H9 (cell line): Measurements from ENCODE around the gene NINJ1. TPM values are rescaled to one million over a fixed set of nuclear protein-coding genes. Genes with fewer than 3 reads are reported as not detected.

Experiments
- DNase-seq: peaks from one replicate; pipeline ENCODE4 v3.0.0-alpha.2; 2017
- H2AFZ ChIP-seq: one replicate; pipeline ENCODE4 v1.6.1; 2013; ENCODE audit warnings: mild to moderate bottlenecking, low read length, control low read depth, moderate library complexity
- H2AK5ac ChIP-seq: 2 replicates; pipeline ENCODE4 v1.6.1; 2013; ENCODE audit warnings: low read length, control low read depth, mixed read lengths; ENCODE audit not compliant: insufficient read length
- H2BK120ac ChIP-seq: one replicate; pipeline ENCODE4 v1.6.1; 2013; ENCODE audit warnings: low read depth, mild to moderate bottlenecking, low read length, control low read depth, inconsistent platforms; ENCODE audit not compliant: poor library complexity, severe bottlenecking
- H2BK12ac ChIP-seq: 2 replicates; pipeline ENCODE4 v1.6.1; 2013; ENCODE audit warnings: low read length, control low read depth, mixed read lengths, low read depth; ENCODE audit not compliant: insufficient read length
- H2BK15ac ChIP-seq: 2 replicates; pipeline ENCODE4 v1.6.1; 2013; ENCODE audit warnings: low read depth, low read length, control low read depth
- H2BK20ac ChIP-seq: one replicate; pipeline ENCODE4 v1.6.1; 2013; ENCODE audit warnings: low read depth, mild to moderate bottlenecking, low read length, control low read depth, inconsistent platforms; ENCODE audit not compliant: poor library complexity, severe bottlenecking
- H2BK5ac ChIP-seq: 2 replicates; pipeline ENCODE4 v1.6.1; 2013; ENCODE audit warnings: low read length, control low read depth, mixed read lengths; ENCODE audit not compliant: insufficient read length
- H3K14ac ChIP-seq: 2 replicates; pipeline ENCODE4 v1.6.1; 2013; ENCODE audit warnings: low read length, control low read depth; ENCODE audit not compliant: insufficient read depth
- H3K18ac ChIP-seq: 2 replicates; pipeline ENCODE4 v1.6.1; 2013; ENCODE audit warnings: low read depth, mild to moderate bottlenecking, mixed read lengths, low read length, control low read depth; ENCODE audit not compliant: insufficient read length
- H3K23ac ChIP-seq: 2 replicates; pipeline ENCODE4 v1.6.1; 2013; ENCODE audit warnings: low read length, control low read depth, mixed read lengths, low read depth; ENCODE audit not compliant: insufficient read length
- H3K23me2 ChIP-seq: 2 replicates; pipeline ENCODE4 v1.6.1; 2013; ENCODE audit warnings: low read depth, mild to moderate bottlenecking, mixed read lengths, low read length, control low read depth; ENCODE audit not compliant: insufficient read length, poor library complexity, severe bottlenecking
- H3K27ac ChIP-seq: 2 replicates; pipeline ENCODE4 v1.5.1; 2013; ENCODE audit warnings: low read length, control low read depth, mixed read lengths, low read depth; ENCODE audit not compliant: insufficient read length
- H3K27me3 ChIP-seq: 2 replicates; pipeline ENCODE4 v1.6.1; 2013; ENCODE audit warnings: low read length, control low read depth, inconsistent platforms; ENCODE audit not compliant: insufficient read depth
- H3K4ac ChIP-seq: 2 replicates; pipeline ENCODE4 v1.6.1; 2013; ENCODE audit warnings: low read depth, mild to moderate bottlenecking, control low read depth, inconsistent platforms, low read length, moderate library complexity
- H3K4me1 ChIP-seq: 2 replicates; pipeline ENCODE4 v1.6.1; 2013; ENCODE audit warnings: low read length, control low read depth, inconsistent platforms; ENCODE audit not compliant: insufficient read depth
- H3K4me2 ChIP-seq: 2 replicates; pipeline ENCODE4 v1.6.1; 2013; ENCODE audit warnings: low read length, control low read depth, mixed read lengths; ENCODE audit not compliant: insufficient read length, insufficient read depth
- H3K56ac ChIP-seq: 2 replicates; pipeline ENCODE4 v1.6.1; 2013; ENCODE audit warnings: low read depth, mild to moderate bottlenecking, mixed read lengths, low read length, control low read depth; ENCODE audit not compliant: insufficient read length
- H3K79me1 ChIP-seq: 2 replicates; pipeline ENCODE4 v1.6.1; 2013; ENCODE audit warnings: low read depth, mild to moderate bottlenecking, moderate library complexity, low read length, control low read depth, inconsistent platforms; ENCODE audit not compliant: insufficient read depth, poor library complexity, severe bottlenecking
- H3K79me2 ChIP-seq: 2 replicates; pipeline ENCODE4 v1.6.1; 2013; ENCODE audit warnings: low read length, control low read depth, inconsistent platforms; ENCODE audit not compliant: insufficient read depth
- H3K9ac ChIP-seq: 2 replicates; pipeline ENCODE4 v1.6.1; 2013; ENCODE audit warnings: low read length, control low read depth, mixed read lengths; ENCODE audit not compliant: insufficient read length; ENCODE audit errors: extremely low read depth
- H3K9me3 ChIP-seq: one replicate; pipeline ENCODE4 v1.6.1; 2013; ENCODE audit warnings: low read depth, low read length, inconsistent platforms; ENCODE audit not compliant: control insufficient read depth
- H3T11ph ChIP-seq: one replicate; pipeline ENCODE4 v1.6.1; 2013; ENCODE audit warnings: mild to moderate bottlenecking, low read length, control low read depth, inconsistent platforms
- H4K20me1 ChIP-seq: one replicate; pipeline ENCODE4 v1.6.1; 2013; ENCODE audit not compliant: control insufficient read depth, insufficient read length, insufficient read depth
- H4K5ac ChIP-seq: 2 replicates; pipeline ENCODE4 v1.6.1; 2013; ENCODE audit warnings: low read depth, mild to moderate bottlenecking, mixed read lengths, low read length, control low read depth; ENCODE audit not compliant: insufficient read length
- H4K8ac ChIP-seq: replicated peaks from 2 replicates; pipeline ENCODE4 v1.6.1; 2013; ENCODE audit warnings: low read length, control low read depth, mixed read lengths, low read depth; ENCODE audit not compliant: insufficient read length
- H4K91ac ChIP-seq: 2 replicates; pipeline ENCODE4 v1.6.1; 2013; ENCODE audit warnings: low read depth, mild to moderate bottlenecking, moderate library complexity, mixed read lengths, low read length, control low read depth; ENCODE audit not compliant: insufficient read length
- H3K27ac Mint-ChIP-seq, 3 experiments: 2 replicates in 2 of 3; 3 replicates in 1 of 3; pipeline ENCODE4 v1.8.0; 2020 to 2021; ENCODE audit warnings: mixed read lengths in 3 of 3, mild to moderate bottlenecking in 1 of 3, moderate library complexity in 1 of 3
- H3K27me3 Mint-ChIP-seq: 2 replicates; pipeline ENCODE4 v1.8.0; 2021; ENCODE audit warnings: low read depth, mild to moderate bottlenecking, moderate library complexity, mixed read lengths
- H3K36me3 Mint-ChIP-seq, 3 experiments: 2 replicates in 2 of 3; 3 replicates in 1 of 3; pipeline ENCODE4 v1.8.0; 2020 to 2021; ENCODE audit warnings: low read depth in 3 of 3, mixed read lengths in 3 of 3; ENCODE audit not compliant: insufficient read depth in 1 of 3
- H3K4me1 Mint-ChIP-seq, 2 experiments: 2 replicates each; pipeline ENCODE4 v1.8.0; 2020; ENCODE audit warnings: mixed read lengths in 2 of 2
- H3K4me3 Mint-ChIP-seq, 2 experiments: 2 replicates in 1 of 2; 3 replicates in 1 of 2; pipeline ENCODE4 v1.8.0; 2020 to 2021; ENCODE audit warnings: mild to moderate bottlenecking in 2 of 2, mixed read lengths in 2 of 2, moderate library complexity in 1 of 2
- H3K9me3 Mint-ChIP-seq, 2 experiments: 2 replicates in 1 of 2; 3 replicates in 1 of 2; pipeline ENCODE4 v1.8.0; 2020; ENCODE audit warnings: mild to moderate bottlenecking in 2 of 2, mixed read lengths in 2 of 2, moderate library complexity in 1 of 2
- CTCF ChIP-seq: fragments of 200-600 bp; sonication (generic); conservative IDR thresholded peaks from 3 replicates; pipeline ENCODE4 v1.8.0; 2021; ENCODE audit warnings: antibody characterized with exemption, mild to moderate bottlenecking
- WGBS: extraction: QIAGEN DNeasy Blood & Tissue Kit; methylation state at CpG from one replicate; pipeline ENCODE4 v1.1.7; 2013; ENCODE audit warnings: missing lambda C conversion rate, low lambda C conversion rate, mixed read lengths; ENCODE audit not compliant: insufficient read length; ENCODE audit errors: extremely low coverage; 5-methylcytosine and 5-hydroxymethylcytosine counted together
- total RNA-seq: library from RNA; stranded (reverse); gene quantifications from 2 replicates; pipeline ENCODE4 v1.2.1, GENCODE V29; 2021

Gene NINJ1
- total RNA-seq, 1 experiment from 2014 or later, result 28.9 TPM

DNA sequence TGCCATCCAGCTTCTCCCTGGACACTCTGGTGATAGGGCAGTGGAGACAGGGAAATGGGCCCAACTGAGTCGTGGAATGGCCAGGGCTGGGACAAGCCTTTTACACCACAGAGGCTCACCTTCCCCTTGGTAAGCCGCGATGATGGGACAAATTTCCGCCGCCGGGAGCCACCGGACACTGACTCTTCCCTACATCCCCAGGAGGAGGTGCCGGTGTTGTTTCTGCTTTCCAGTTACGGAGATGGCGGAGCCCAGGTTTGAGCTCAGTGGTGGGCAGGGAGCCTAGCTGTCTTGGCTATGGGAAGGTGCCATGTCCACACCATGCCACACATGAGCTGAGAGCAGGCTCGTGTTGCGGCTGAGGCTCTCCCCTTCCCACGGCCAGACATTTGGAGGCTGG, 30.0 kb upstream of the NINJ1 start:
- H3K27ac ChIP-seq, result no peak overlapping the region
- H2BK5ac ChIP-seq, result no peak overlapping the region
- no peak overlapping the region for H2AK5ac ChIP-seq
- Mint-ChIP-seq H3K36me3 (no peaks in the 10 kb centered on the region), H3K9me3 (no peaks in the 10 kb centered on the region; a peak in 1 of 5 replicates), H3K27me3 (no peaks in the 10 kb centered on the region), H3K4me1 (peaks cover 5 to 8% of the 10 kb centered on the region in 2 experiments), H3K4me3 (no peak overlapping the region), H3K27ac (no peak overlapping the region)
- no peaks in the 10 kb centered on the region for H3K9me3 ChIP-seq
- no peak overlapping the region for H2BK12ac ChIP-seq
- no peaks in the 10 kb centered on the region for H3K23me2 ChIP-seq
- no peak overlapping the region for H2BK120ac ChIP-seq
- H3K9ac ChIP-seq, result no peak overlapping the region
- no peak overlapping the region for H2BK15ac ChIP-seq
- H4K91ac ChIP-seq, result no peak overlapping the region
- H3K27me3 ChIP-seq, result no peaks in the 10 kb centered on the region
- no peak overlapping the region for H3K18ac ChIP-seq
- H4K8ac ChIP-seq, result no peak overlapping the region
- no peaks in the 10 kb centered on the region for H4K20me1 ChIP-seq
- no peak overlapping the region for H3K23ac ChIP-seq
- no peak overlapping the region for H3K4ac ChIP-seq
- TF ChIP-seq CTCF, result peak; percentile 49
- no peaks in the 10 kb centered on the region for H3K4me1 ChIP-seq
- no peak overlapping the region for H3T11ph ChIP-seq
- no peak overlapping the region for H3K4me2 ChIP-seq
- no peak overlapping the region for H3K14ac ChIP-seq
- H4K5ac ChIP-seq, result no peak overlapping the region
- H3K79me1 ChIP-seq, result no peaks in the 10 kb centered on the region
- no peak overlapping the region for H2AFZ ChIP-seq
- DNase-seq, result peak; percentile 54
- H3K56ac ChIP-seq, result no peak overlapping the region
- no peaks in the 10 kb centered on the region for H3K79me2 ChIP-seq
- H2BK20ac ChIP-seq, result no peak overlapping the region
- no CpG with 5 or more reads among the region's 13 CpGs for WGBS
